Left renal pelvis (tissue), 4 donors: ENCODE data around the gene DCAF15. TPM values are rescaled to one million over a fixed set of nuclear protein-coding genes. Genes with fewer than 3 reads are reported as not detected.
"Not testable (repeated sequence)": the region's sequence is repeated elsewhere in the genome, so short reads cannot be mapped to it uniquely, and the experiment has no call there.

Experiments
- DNase-seq, 4 donors: peaks; one replicate each; pipeline ENCODE4 v3.0.0-alpha.2; 2013; ENCODE audit warnings: low read depth in 4 of 4, low spot score in 3 of 4
- polyA plus RNA-seq, 4 donors: library from polyadenylated mRNA; unstranded; fragments of 120-200 nt; gene quantifications; one replicate each; pipeline ENCODE4 v1.2.1, GENCODE V29; 2013; ENCODE audit not compliant: insufficient read length in 4 of 4

DCAF15 gene
- polyA plus RNA-seq, 4 donors = 26.1 to 46.7 (median 28.2) TPM

GRCh38 chr19:13959141-13959961 is 7.0 kb downstream of the DCAF15 start:
- DNase-seq = no peak

DNA sequence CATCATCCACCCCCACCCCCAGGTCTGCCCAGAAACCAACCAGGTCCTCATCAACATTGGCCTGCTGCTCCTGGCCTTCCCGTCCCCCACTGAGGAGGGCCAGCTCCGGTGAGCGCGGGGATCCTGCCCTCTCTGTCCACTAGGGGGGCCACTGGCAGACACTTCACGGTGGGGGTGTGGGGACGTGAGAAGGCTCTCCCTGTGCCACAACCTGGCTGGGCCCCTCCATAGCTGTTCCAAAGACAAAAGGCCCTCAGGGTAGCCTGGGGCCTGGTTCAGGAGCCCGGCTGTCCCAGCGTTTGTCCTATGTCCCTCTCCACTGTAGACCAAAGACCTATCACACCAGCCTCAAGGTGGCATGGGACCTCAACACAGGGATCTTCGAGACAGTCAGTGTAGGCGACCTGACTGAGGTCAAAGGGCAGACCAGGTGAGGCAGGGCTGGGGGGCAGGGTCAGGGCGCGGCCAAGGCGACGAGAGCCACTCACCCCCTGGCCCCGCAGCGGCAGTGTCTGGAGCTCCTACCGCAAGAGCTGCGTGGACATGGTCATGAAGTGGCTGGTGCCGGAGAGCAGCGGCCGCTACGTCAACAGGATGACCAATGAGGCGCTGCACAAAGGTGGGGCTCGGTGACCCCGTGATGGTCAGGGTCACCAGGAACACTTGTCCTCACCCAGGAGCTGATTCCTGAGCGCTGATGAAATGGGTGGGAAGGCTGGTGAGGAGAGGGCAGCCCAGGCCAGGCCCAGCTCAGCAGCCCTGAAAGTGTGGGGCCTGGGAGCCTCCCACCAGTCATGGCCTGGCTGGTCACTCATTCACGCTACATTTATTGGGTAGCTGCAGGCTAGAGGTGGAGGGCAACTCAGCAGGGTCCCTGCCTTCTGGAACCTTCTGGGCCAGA is 7.9 kb downstream of the DCAF15 start:
- no peak for DNase-seq

GRCh38 chr19:13960863-13961784 is 8.8 kb downstream of the DCAF15 start:
- DNase-seq = no peak

DNA sequence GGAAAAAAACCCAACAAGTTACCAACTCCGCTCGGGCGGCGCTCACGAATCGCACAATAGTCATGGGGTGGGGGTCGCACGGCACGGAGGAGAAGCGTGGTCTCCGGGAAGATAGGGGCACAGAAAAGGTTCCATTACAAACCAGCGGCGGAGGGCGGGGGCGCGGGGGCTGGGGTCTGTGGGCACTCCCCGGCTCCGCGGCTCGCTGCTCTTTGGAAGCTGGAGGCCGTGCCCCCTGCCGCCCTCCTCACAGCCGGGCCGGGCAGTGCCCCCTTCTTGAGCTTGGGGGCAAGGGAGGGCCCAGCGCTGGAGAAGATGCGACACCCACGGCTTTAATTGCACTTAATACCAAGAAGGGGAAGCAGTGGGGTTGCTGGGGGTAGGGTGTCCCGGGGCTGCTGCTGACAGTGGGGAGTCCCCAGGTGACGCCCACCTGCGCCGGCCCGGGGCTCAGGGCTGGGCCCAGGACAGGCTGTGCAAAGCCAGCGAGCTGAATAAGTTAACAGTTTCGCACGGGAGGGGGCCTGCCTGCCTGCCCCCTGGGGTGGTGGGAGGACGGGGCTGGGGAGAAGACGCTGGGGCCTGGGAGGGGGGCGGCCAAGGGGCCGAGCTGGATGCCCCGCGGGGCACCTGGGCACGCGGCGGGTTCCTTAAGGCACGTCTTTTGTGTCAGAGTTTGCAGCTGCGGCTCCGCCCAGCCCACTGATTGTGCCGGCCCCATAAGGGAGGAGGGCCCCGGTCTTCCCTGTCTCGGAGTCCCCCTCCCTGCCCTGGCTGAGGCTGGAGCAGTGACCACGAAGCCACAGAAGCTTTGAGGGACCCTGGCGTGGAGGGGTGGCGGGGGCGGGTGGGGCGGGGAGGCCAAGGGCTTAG is 9.8 kb downstream of the DCAF15 start:
- no peak for DNase-seq

GRCh38 chr19:13962699-13963602 is 10.6 kb downstream of the DCAF15 start:
- DNase-seq = no peak

DNA sequence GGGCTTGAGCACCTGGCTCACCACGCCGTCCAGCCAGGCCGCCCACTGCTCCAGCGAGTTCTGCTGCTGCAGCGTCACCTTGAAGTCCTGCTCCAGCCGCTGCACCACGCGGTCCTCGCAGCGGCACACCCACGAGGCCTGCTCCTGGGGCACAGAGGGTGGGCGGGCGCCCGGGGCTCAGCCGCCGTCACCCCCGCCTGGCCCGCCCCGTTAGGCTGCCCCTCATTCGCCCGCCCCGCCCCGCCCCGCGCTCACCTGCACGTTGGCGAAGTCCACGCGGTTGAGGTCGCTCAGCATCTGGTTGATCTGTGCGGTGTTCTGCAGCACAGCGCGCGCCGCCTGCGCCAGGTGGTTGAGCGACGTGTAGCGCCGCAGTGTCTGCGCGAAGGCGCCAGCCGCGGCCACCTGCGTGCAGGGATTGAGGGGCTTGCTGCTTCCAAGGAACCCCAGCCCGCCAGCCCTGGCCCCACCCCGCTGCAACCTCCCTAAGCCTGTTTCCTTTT is 11.3 kb downstream of the DCAF15 start:
- DNase-seq = no peak

GRCh38 chr19:13964776-13965175 is 12.5 kb downstream of the DCAF15 start:
- DNase-seq = no peak

DNA sequence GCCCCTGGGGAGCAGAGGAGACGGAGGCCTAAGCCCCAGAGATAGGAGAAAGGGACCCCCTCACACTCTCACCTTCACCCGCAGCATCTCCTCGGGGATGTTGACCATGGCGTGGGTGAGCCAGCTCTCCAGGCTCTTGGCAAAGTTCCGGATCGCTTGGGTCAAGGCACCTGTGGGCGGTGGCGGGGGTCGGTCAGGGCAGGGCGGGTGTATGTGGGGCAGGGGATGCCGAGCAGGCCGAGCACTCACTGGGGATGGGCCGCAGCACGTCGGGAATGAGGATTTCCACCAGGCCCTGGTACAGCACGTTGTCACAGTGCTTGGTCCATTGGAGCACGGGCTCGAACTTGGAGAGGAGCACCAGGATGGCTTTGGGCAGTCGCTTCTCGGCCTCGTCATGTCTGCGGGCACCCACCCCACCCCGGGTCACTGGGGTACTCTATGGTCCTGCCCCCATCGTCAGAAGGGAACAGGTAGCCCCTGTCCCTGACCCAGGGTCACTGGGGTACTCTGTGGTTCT is 13.1 kb downstream of the DCAF15 start:
- no peak for DNase-seq

GRCh38 chr19:13965926-13966683 is 13.8 kb downstream of the DCAF15 start:
- no peak for DNase-seq

- DNase-seq = no peak
Measured at GRCh38 chr19:13966684-13967128, 14.4 kb downstream of the DCAF15 start.

- not testable (repeated sequence) for DNase-seq
Measured at GRCh38 chr19:13967206-13967605, 14.9 kb downstream of the DCAF15 start.

DNA sequence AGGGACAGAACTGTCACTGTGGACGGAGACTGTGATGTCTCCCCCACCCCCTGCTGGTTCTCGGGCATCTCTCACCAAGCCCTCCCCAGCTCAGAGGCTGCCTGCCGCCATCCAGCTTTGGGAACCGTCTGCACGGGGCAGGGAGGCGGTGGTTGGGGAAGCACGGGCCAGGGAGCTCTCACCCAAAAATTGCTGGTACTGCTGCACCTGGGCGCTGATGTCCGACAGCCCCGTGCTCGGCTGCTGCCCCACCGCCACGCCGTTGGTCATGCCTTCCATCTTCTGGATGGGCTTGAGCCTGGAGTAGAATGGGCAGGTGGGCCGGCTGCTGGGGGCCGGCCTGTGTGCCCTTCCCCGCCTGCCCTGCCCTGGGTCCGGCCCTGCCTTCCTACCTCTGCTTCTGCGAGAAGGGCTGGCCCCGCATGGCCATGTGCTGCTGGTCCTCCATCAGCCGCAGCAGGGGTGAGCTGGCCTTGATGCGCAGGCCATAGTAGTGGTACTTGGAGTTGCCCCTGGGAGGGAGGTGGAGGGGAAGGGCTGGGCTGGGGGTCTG is 16.1 kb downstream of the DCAF15 start:
- no peak for DNase-seq

- DNase-seq = no peak
Measured at GRCh38 chr19:13968999-13969398, 16.7 kb downstream of the DCAF15 start.

- no peak for DNase-seq
Measured at GRCh38 chr19:13969897-13970296, 17.6 kb downstream of the DCAF15 start.

GRCh38 chr19:13971868-13972267 is 19.6 kb downstream of the DCAF15 start:
- DNase-seq = not testable (repeated sequence)

DNA sequence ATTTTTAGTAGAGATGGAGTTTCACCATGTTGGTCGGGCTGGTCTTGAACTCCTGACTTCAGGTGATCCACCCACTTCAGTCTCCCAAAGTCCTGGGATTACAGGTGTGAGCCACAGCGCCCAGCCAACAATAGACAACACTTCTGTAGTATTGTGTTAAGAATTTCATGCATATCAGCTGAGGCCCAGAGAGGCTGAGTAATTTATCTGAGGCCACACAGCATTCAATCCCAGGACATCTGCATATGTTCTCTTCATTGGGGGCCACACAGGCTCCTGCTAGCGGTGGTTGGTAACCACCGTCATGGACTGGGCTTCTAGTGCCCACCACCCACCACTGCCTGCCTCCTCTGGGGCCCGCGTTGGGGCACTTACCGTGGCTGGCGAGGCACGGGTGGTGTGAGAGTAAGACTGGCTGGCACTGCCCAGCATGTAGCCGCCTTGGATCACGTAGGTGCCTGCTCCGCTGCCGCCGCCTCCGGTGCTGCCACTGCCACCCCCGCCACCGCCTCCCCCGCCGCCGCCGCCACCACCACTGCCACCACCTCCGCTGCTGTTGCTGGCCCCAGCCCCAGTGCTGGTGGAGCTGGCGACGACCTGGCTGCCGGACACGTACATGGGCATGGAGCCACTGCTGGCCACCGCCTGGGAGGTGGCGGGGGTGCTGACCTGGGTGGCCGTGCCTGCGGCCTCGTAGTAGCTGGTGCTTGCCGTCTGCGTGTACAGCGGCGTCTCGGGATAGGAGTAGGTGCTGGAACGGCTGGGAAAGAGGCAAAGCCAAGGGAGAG is 20.3 kb downstream of the DCAF15 start:
- no peak for DNase-seq
